Activated B cell treated with CpG ODN at 0.5 μM for 24 hours (primary cell): ENCODE data around the gene KIAA0825. TPM values are rescaled to one million over a fixed set of nuclear protein-coding genes. Genes with fewer than 3 reads are reported as not detected.
"Not testable (repeated sequence)": the region's sequence is repeated elsewhere in the genome, so short reads cannot be mapped to it uniquely, and the experiment has no call there.

ENCODE experiments used
- ATAC-seq: fragments of 200-7000 bp; cut with Tn5 transposase; one replicate; pipeline ENCODE4 v1.10.0; 2021; ENCODE audit warnings: low read depth, mild to moderate bottlenecking, moderate library complexity
- CTCF ChIA-PET: fragments of 350-600 bp; sonication (Branson Sonifier 250); formaldehyde crosslinking; loops from one replicate; lab custom pipeline; 2021; ENCODE audit warnings: antibody characterized with exemption; lab: Charles Lee
- POLR2A ChIA-PET: fragments of 350-600 bp; sonication (Branson Sonifier 250); formaldehyde crosslinking; loops from one replicate; lab custom pipeline; 2021; ENCODE audit warnings: antibody characterized with exemption; lab: Charles Lee
- DNase-seq: peaks from one replicate; pipeline ENCODE4 v3.0.0; 2022
- H3K27ac Mint-ChIP-seq: one replicate; pipeline ENCODE4 v1.8.0; 2020; ENCODE audit warnings: mixed read lengths
- H3K27me3 Mint-ChIP-seq: one replicate; pipeline ENCODE4 v1.8.0; 2021; ENCODE audit warnings: mixed read lengths
- H3K36me3 Mint-ChIP-seq: one replicate; pipeline ENCODE4 v1.8.0; 2021; ENCODE audit warnings: low read depth, mixed read lengths
- H3K4me1 Mint-ChIP-seq: one replicate; pipeline ENCODE4 v1.8.0; 2021; ENCODE audit warnings: mixed read lengths
- H3K4me3 Mint-ChIP-seq: one replicate; pipeline ENCODE4 v1.8.0; 2020; ENCODE audit warnings: mild to moderate bottlenecking, mixed read lengths
- H3K9me3 Mint-ChIP-seq: one replicate; pipeline ENCODE4 v1.8.0; 2020; ENCODE audit warnings: mixed read lengths
- CTCF ChIP-seq: fragments of 200-600 bp; IDR thresholded peaks from one replicate; pipeline ENCODE4 v1.8.0; 2022; ENCODE audit warnings: antibody characterized with exemption, mild to moderate bottlenecking
- intact Hi-C: fragments of 100-400 bp; cut with micrococcal nuclease; formaldehyde crosslinking; loops from one replicate; pipeline ENCODE4 v1.15.1; 2024
- total RNA-seq: library from RNA; stranded (reverse); gene quantifications from 2 replicates; pipeline ENCODE4 v1.2.3, GENCODE V29; 2022

KIAA0825 gene
- total RNA-seq, 1 donor from 2014 or later, result 2.3 TPM

- Mint-ChIP-seq H3K36me3 (no peaks in the 10 kb centered on the region), H3K9me3 (peaks cover 4% of the 10 kb centered on the region), H3K27me3 (no peaks in the 10 kb centered on the region), H3K4me3 (no peak overlapping the region), H3K4me1 (no peaks in the 10 kb centered on the region), H3K27ac (no peak overlapping the region)
- DNase-seq (no peak), ATAC-seq (no peak)
- intact Hi-C loops, result no loop called here
- POLR2A ChIA-PET, result no interaction called here
- no peak for TF ChIP-seq CTCF
- CTCF ChIA-PET, result no interaction called here
Measured at GRCh38 chr5:94355811-94356210, 262.6 kb downstream of the KIAA0825 start.

- H3K36me3 Mint-ChIP-seq, CTCF ChIA-PET, intact Hi-C loops, DNase-seq, H3K9me3 Mint-ChIP-seq, H3K27me3 Mint-ChIP-seq, H3K27ac Mint-ChIP-seq, H3K4me3 Mint-ChIP-seq, POLR2A ChIA-PET, H3K4me1 Mint-ChIP-seq, ATAC-seq: not testable (repeated sequence)
Measured at GRCh38 chr5:94354837-94355485, 263.4 kb downstream of the KIAA0825 start.

- no peak overlapping the region for H3K27ac Mint-ChIP-seq
- H3K9me3 Mint-ChIP-seq, result peaks cover 9% of the 10 kb centered on the region
- H3K4me3 Mint-ChIP-seq, result no peak overlapping the region
- H3K27me3 Mint-ChIP-seq, result no peaks in the 10 kb centered on the region
- no peaks in the 10 kb centered on the region for H3K36me3 Mint-ChIP-seq
- no peak for DNase-seq
- H3K4me1 Mint-ChIP-seq, result no peaks in the 10 kb centered on the region
- TF ChIP-seq CTCF, result no peak
- CTCF ChIA-PET, result no interaction called here
- ATAC-seq, result no peak
- POLR2A ChIA-PET, result no interaction called here
- intact Hi-C loops, result no loop called here
Measured at GRCh38 chr5:94353605-94354004, 264.8 kb downstream of the KIAA0825 start.

GRCh38 chr5:94347130-94347529, 271.3 kb downstream of the KIAA0825 start:
- no peak overlapping the region for H3K27ac Mint-ChIP-seq
- no peak for TF ChIP-seq CTCF
- H3K9me3 Mint-ChIP-seq, result peaks cover 8% of the 10 kb centered on the region
- ATAC-seq (no peak), DNase-seq (no peak)
- no peaks in the 10 kb centered on the region for H3K4me1 Mint-ChIP-seq
- H3K27me3 Mint-ChIP-seq, result no peaks in the 10 kb centered on the region
- POLR2A ChIA-PET, result no interaction called here
- CTCF ChIA-PET, result no interaction called here
- intact Hi-C loops, result no loop called here
- no peak overlapping the region for H3K4me3 Mint-ChIP-seq
- H3K36me3 Mint-ChIP-seq, result no peaks in the 10 kb centered on the region

GRCh38 chr5:94345257-94345656, 273.1 kb downstream of the KIAA0825 start:
- intact Hi-C loops, result no loop called here
- TF ChIP-seq CTCF, result no peak
- DNase-seq, result no peak
- Mint-ChIP-seq H3K4me1 (no peaks in the 10 kb centered on the region), H3K9me3 (peaks cover 8% of the 10 kb centered on the region), H3K4me3 (no peak overlapping the region), H3K27ac (no peak overlapping the region), H3K27me3 (no peaks in the 10 kb centered on the region), H3K36me3 (no peaks in the 10 kb centered on the region)
- ChIA-PET POLR2A (no interaction called here), CTCF (no interaction called here)
- no peak for ATAC-seq

GRCh38 chr5:94337617-94338016, 280.8 kb downstream of the KIAA0825 start:
- Mint-ChIP-seq H3K4me3 (no peak overlapping the region), H3K4me1 (no peaks in the 10 kb centered on the region), H3K27ac (no peak overlapping the region), H3K9me3 (peaks cover 4% of the 10 kb centered on the region), H3K27me3 (no peaks in the 10 kb centered on the region), H3K36me3 (no peaks in the 10 kb centered on the region)
- ChIA-PET POLR2A (no interaction called here), CTCF (no interaction called here)
- intact Hi-C loops, result no loop called here
- no peak for TF ChIP-seq CTCF
- DNase-seq, result no peak
- ATAC-seq, result no peak
